HepG2 (cell line): ENCODE measurements around the gene PSG2. TPM values are rescaled to one million over a fixed set of nuclear protein-coding genes. Genes with fewer than 3 reads are reported as not detected.
A peak's percentile ranks its signal among the peaks of the same experiment; 100 is the strongest.
"Not testable (repeated sequence)": the region's sequence is repeated elsewhere in the genome, so short reads cannot be mapped to it uniquely, and the experiment has no call there.

Source experiments
- ATAC-seq: fragments of 200-7000 bp; cut with Tn5 transposase; 3 replicates; pipeline ENCODE4 v1.9.1; 2020; ENCODE audit warnings: mild to moderate bottlenecking, moderate library complexity
- BruUV-seq: library from RNA; stranded (reverse); fragments of 400-500 nt; replicated peaks from 2 replicates; lab custom pipeline; 2021; lab: Mats Ljungman, UMichigan
- CTCF ChIA-PET: fragments of 300-600 bp; formaldehyde crosslinking; extraction: SDS; loops from one replicate; lab custom pipeline; 2021; ENCODE audit warnings: low total read pairs, inconsistent platforms, low intra/inter-chr PET ratio; lab: Yijun Ruan, JAX
- POLR2A ChIA-PET: fragments of 350-600 bp; sonication (Branson Sonifier 250); formaldehyde crosslinking; loops from one replicate; lab custom pipeline; 2020; ENCODE audit warnings: antibody characterized with exemption, inconsistent platforms; lab: Yijun Ruan, JAX
- DNase-seq: peaks from one replicate; pipeline ENCODE4 v3.0.0-alpha.2; 2015; ENCODE audit warnings: low spot score
- FAIRE-seq: peaks from 3 replicates; lab custom pipeline; 2011; peaks lifted over from hg19 to GRCh38; lab: Jason Lieb, UNC
- H2AFZ ChIP-seq: one replicate; pipeline ENCODE4 v1.6.1; 2011; ENCODE audit warnings: low read length, inconsistent platforms
- H3K27ac ChIP-seq: fragments of 300-600 bp; 3 replicates; pipeline ENCODE4 v1.8.0; 2011; ENCODE audit warnings: mixed run types, mild to moderate bottlenecking, mixed read lengths, low read length, inconsistent platforms; ENCODE audit not compliant: insufficient read depth; ENCODE audit errors: extremely low read length
- H3K27me3 ChIP-seq, 2 experiments: fragments of 200-600 bp in 1 of 2; 2 replicates in 1 of 2; 3 replicates in 1 of 2; pipeline versions ENCODE4 v1.6.0 to v1.8.0; 2011; ENCODE audit warnings: low read length in 2 of 2, mild to moderate bottlenecking in 2 of 2, moderate library complexity in 2 of 2, inconsistent platforms in 1 of 2; ENCODE audit not compliant: insufficient read depth in 2 of 2, control insufficient read depth in 1 of 2
- H3K36me3 ChIP-seq, 2 experiments: fragments of 200-600 bp in 1 of 2; replicated peaks in 1 of 2; 2 replicates in 1 of 2; 3 replicates in 1 of 2; pipeline versions ENCODE4 v1.5.1 to v1.8.0; 2011; ENCODE audit warnings: low read length in 2 of 2, inconsistent platforms in 1 of 2; ENCODE audit not compliant: insufficient read depth in 2 of 2, control insufficient read depth in 1 of 2
- H3K4me1 ChIP-seq: 2 replicates; pipeline ENCODE4 v1.5.1; 2012; ENCODE audit warnings: low read length, inconsistent platforms; ENCODE audit not compliant: insufficient read depth
- H3K4me2 ChIP-seq: 2 replicates; pipeline ENCODE4 v1.6.0; 2011; ENCODE audit warnings: low read depth, low read length, inconsistent platforms
- H3K4me3 ChIP-seq, 3 experiments: fragments of 200-600 bp in 1 of 3; sonication (generic), shearing (Covaris generic) in 1 of 3; replicated peaks in 1 of 3; 2 replicates each; pipeline ENCODE4 v1.5.1; 2011 to 2016; ENCODE audit warnings: low read length in 3 of 3, inconsistent platforms in 2 of 3, low read depth in 2 of 3, mild to moderate bottlenecking in 2 of 3, control low read depth in 1 of 3, mixed read lengths in 1 of 3; ENCODE audit not compliant: insufficient read depth in 1 of 3
- H3K79me2 ChIP-seq: one replicate; pipeline ENCODE4 v1.6.1; 2011; ENCODE audit warnings: low read length, inconsistent platforms; ENCODE audit not compliant: insufficient read depth
- H3K9ac ChIP-seq: 2 replicates; pipeline ENCODE4 v1.6.0; 2011; ENCODE audit warnings: mild to moderate bottlenecking, low read depth, low read length, inconsistent platforms; ENCODE audit not compliant: insufficient read depth
- H3K9me3 ChIP-seq: 2 replicates; pipeline ENCODE4 v1.5.1; 2012; ENCODE audit warnings: mild to moderate bottlenecking, low read length
- H4K20me1 ChIP-seq: 2 replicates; pipeline ENCODE4 v1.6.0; 2011; ENCODE audit warnings: inconsistent platforms, mild to moderate bottlenecking, low read length, moderate library complexity; ENCODE audit not compliant: insufficient read depth
- CENPBD1 ChIP-seq: sonication (generic); formaldehyde crosslinking; IDR thresholded peaks from 2 replicates; pipeline ENCODE4 v1.8.0; 2022; ENCODE audit warnings: missing genetic modification reagents, low read depth, mild to moderate bottlenecking, borderline replicate concordance
- FOXA1 ChIP-seq, 2 experiments: fragments of 450-650 bp in 1 of 2; sonication (generic) in 1 of 2; formaldehyde crosslinking in 1 of 2; IDR thresholded peaks; 2 replicates each; pipeline versions ENCODE4 v1.4.0 to v1.6.1; 2016 to 2020; ENCODE audit warnings: missing genetic modification reagents in 1 of 2
- REPIN1 ChIP-seq: sonication (generic); formaldehyde crosslinking; IDR thresholded peaks from 2 replicates; pipeline ENCODE4 v1.8.0; 2022; ENCODE audit warnings: missing genetic modification reagents, low read depth, mild to moderate bottlenecking, borderline replicate concordance
- SRSF9 ChIP-seq: fragments of 200-400 bp; formaldehyde crosslinking; IDR thresholded peaks from 2 replicates; pipeline ENCODE4 v1.6.1; 2018; ENCODE audit warnings: borderline replicate concordance, mild to moderate bottlenecking, low read depth, low read length; ENCODE audit not compliant: insufficient read depth, poor library complexity, severe bottlenecking
- XRCC5 ChIP-seq: fragments of 200-400 bp; formaldehyde crosslinking; optimal IDR thresholded peaks from 2 replicates; pipeline ENCODE3; 2017; ENCODE audit warnings: mild to moderate bottlenecking, low read length
- ZMYM4 ChIP-seq: sonication (generic); formaldehyde crosslinking; IDR thresholded peaks from 2 replicates; pipeline ENCODE4 v1.8.1; 2023; ENCODE audit warnings: mild to moderate bottlenecking, missing genetic modification reagents
- WGBS: methylation state at CpG from one replicate; pipeline ENCODE4 v1.1.6; 2017; ENCODE audit warnings: low lambda C conversion rate; 5-methylcytosine and 5-hydroxymethylcytosine counted together
- in situ Hi-C: cut with HindIII; loops from 2 replicates; pipeline ENCODE4 v1.10.0; 2017; ENCODE audit warnings: low pct_unique_long_range_greater_than_20kb; ENCODE audit not compliant: extremely low pct_ligation_motif_present
- intact Hi-C: fragments of 100-400 bp; cut with micrococcal nuclease; formaldehyde crosslinking; loops from one replicate; pipeline ENCODE4 v1.10.0; 2022; ENCODE audit not compliant: unreplicated experiment
- polyA plus RNA-seq, 8 experiments: library from polyadenylated mRNA; depleted of rRNA in 3 of 8; stranded (reverse) in 7 of 8; unstranded in 1 of 8; fragments of >200 nt; fragmentation: Illumina TruSeq in 4 of 8; extraction: Trizol in 4 of 8; gene quantifications; 2 replicates each; pipeline versions ENCODE4 v1.2.1 to v1.2.3, GENCODE V29; 2011 to 2016; ENCODE audit warnings: low read depth in 4 of 8, missing spikeins in 1 of 8, mixed read lengths in 1 of 8; ENCODE audit not compliant: insufficient read depth in 1 of 8
- total RNA-seq, 5 experiments: library from RNA; depleted of rRNA; stranded (reverse); fragments of >200 nt; fragmentation: Illumina TruSeq; extraction: Trizol; gene quantifications; 2 replicates each; pipeline ENCODE4 v1.2.3, GENCODE V29; 2016; ENCODE audit warnings: low read depth in 1 of 5
- TF ChIP-seq, protein P1 (sequence below): sonication (generic); formaldehyde crosslinking; IDR thresholded peaks from 2 replicates; pipeline ENCODE4 v1.5.0; 2020; ENCODE audit warnings: mild to moderate bottlenecking, missing genetic modification reagents, moderate library complexity

Gene PSG2
- total and polyA plus RNA-seq, 2 of the 13 experiments (the other 11 are each of a cell fraction or from before 2014, with no cell fraction given) = not detected

DNA sequence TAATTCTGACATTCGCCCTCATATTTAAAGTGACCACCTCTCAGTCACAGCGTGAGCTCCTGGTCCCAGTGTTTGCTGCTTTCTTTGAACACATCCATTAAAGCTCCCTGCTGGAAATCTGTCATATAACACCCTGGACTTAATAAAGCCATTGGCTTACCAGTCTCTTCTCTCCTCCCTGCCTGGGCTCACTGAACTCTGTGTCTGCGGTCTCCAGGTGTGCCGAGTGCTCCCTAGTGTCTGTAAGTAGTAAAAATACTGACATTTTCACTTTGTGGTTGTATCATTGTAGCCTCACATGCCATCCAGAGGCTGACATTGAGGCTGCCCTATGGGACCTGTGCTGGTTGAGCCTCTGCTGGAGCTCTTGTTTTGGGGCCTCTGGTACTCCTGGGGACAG lies 53.6 kb downstream of the PSG2 start (continued):
- no peak for TF ChIP-seq CENPBD1 (CRISPR knock-in tag)
- no peak for TF ChIP-seq ZMYM4 (CRISPR knock-in tag)
- no peak for TF ChIP-seq FOXA1 (IDR thresholded peaks at IDR 0.05)
- TF ChIP-seq FOXA1 (CRISPR knock-in tag; IDR thresholded peaks at IDR 0.05) = no peak
- TF ChIP-seq REPIN1 = no peak
- no peak for TF ChIP-seq XRCC5
- TF ChIP-seq SRSF9 = no peak
- TF ChIP-seq, all 625 proteins: peak for 0

DNA sequence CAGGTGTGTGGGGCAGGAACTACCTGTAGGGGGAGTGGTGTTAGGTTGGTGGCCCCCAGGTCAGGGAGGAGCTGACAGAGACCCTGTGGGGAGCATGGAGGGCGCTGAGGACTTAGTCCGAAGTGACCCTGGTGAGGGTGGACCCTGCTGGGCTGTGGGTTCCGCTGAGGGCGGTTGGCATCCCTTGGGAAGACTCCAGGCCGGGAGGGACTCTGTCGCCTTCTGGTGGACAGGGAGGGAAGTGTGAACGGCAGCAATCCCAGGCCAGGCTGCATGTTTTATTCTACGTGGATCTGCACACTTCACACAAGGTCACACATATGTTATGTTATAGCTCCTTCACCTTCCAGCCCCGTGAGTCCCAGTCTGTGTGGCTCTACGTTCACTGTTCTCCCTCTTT lies 54.5 kb downstream of the PSG2 start:
- H3K79me2 ChIP-seq, in situ Hi-C loops, FAIRE-seq, H3K4me3 ChIP-seq, POLR2A ChIA-PET, H3K36me3 ChIP-seq, H3K9ac ChIP-seq, H4K20me1 ChIP-seq, intact Hi-C loops, H3K9me3 ChIP-seq, H3K4me2 ChIP-seq, H3K27ac ChIP-seq, H2AFZ ChIP-seq, H3K4me1 ChIP-seq, DNase-seq, H3K27me3 ChIP-seq, BruUV-seq, CTCF ChIA-PET, ATAC-seq: not testable (repeated sequence)
- TF ChIP-seq, protein P1, sequence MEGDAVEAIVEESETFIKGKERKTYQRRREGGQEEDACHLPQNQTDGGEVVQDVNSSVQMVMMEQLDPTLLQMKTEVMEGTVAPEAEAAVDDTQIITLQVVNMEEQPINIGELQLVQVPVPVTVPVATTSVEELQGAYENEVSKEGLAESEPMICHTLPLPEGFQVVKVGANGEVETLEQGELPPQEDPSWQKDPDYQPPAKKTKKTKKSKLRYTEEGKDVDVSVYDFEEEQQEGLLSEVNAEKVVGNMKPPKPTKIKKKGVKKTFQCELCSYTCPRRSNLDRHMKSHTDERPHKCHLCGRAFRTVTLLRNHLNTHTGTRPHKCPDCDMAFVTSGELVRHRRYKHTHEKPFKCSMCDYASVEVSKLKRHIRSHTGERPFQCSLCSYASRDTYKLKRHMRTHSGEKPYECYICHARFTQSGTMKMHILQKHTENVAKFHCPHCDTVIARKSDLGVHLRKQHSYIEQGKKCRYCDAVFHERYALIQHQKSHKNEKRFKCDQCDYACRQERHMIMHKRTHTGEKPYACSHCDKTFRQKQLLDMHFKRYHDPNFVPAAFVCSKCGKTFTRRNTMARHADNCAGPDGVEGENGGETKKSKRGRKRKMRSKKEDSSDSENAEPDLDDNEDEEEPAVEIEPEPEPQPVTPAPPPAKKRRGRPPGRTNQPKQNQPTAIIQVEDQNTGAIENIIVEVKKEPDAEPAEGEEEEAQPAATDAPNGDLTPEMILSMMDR (CRISPR knock-in tag) = 0 out of 2 replicates have a peak, but pooled peaks have one; percentile 22
- 20% methylated on average over 6 of the region's 10 CpGs for WGBS

DNA sequence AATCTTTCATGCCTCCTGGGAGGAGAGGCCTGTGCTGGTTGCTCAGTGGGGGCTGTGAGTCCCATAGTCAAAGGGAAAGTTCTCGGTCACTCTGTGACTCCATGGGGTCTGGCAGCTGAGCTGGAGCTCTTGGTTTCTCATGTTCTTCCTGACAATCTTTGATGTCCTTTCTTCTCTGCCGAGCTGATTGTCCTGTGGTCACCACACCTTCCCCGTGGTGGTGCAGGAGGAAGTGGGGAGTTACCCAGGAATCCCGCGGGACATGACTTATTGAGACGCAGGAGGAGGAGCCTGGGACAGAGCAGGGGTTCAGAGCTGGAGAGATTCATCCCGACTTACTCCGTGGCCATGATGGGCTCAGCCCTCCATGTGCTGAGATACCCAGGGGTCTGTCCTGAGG lies 55.4 kb downstream of the PSG2 start:
- H4K20me1 ChIP-seq, FAIRE-seq, H3K4me2 ChIP-seq, H3K27me3 ChIP-seq, ATAC-seq, H3K27ac ChIP-seq, H3K9ac ChIP-seq, H3K9me3 ChIP-seq, POLR2A ChIA-PET, H3K4me1 ChIP-seq, in situ Hi-C loops, H3K4me3 ChIP-seq, BruUV-seq, H2AFZ ChIP-seq, DNase-seq, intact Hi-C loops, H3K36me3 ChIP-seq, H3K79me2 ChIP-seq, CTCF ChIA-PET: not testable (repeated sequence)
- 5% methylated on average over 7 of the region's 8 CpGs for WGBS

DNA sequence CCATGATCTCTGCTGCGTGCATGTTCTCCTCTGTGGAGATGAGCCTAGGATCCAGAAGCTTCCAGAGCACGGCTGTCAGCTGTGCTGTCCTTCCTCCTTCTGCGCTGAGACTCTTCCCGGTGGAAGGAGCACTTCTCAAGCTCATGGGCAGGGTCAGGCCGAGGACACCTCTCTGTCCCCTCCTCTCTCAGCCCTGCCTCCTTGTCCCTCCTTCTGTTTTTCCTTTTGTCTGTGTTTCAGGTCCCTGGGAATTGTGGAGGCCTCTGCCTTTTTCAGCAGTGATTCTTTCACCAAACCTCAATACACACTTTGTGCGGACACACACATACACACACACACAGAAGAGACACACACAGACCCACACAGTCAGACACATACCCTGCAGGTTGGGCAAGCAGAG lies 56.1 kb downstream of the PSG2 start, which contains the start of gene PSG11:
TSS of gene PSG11 (minus strand) at position 101 of the 400 bp plus-strand sequence. CDS start at position 4, 97 bp downstream.
- H3K9ac ChIP-seq, FAIRE-seq, H3K4me2 ChIP-seq, H3K27me3 ChIP-seq, H4K20me1 ChIP-seq, H3K36me3 ChIP-seq, CTCF ChIA-PET, intact Hi-C loops, H3K9me3 ChIP-seq, ATAC-seq, DNase-seq, H2AFZ ChIP-seq, H3K4me1 ChIP-seq, H3K79me2 ChIP-seq, H3K27ac ChIP-seq, H3K4me3 ChIP-seq, in situ Hi-C loops, POLR2A ChIA-PET, BruUV-seq: not testable (repeated sequence)
- WGBS = 24% methylated on average over 6 of the region's 6 CpGs
